ENCODE measurements around the gene CHRNG. TPM values are rescaled to one million over a fixed set of nuclear protein-coding genes. Genes with fewer than 3 reads are reported as not detected.
A peak's percentile ranks its signal among the peaks of the same experiment; 100 is the strongest.

CHRNG gene
- total and polyA plus RNA-seq, 8 donors = 0.07 to 0.35 (median 0.13) TPM; not detected in 4

- intact Hi-C loops (cut with DNase I) = no loop called here
- H3K36me3 ChIP-seq = no peaks in the 10 kb centered on the region
- ATAC-seq (no peak), DNase-seq (peak in 1 of 4 donors; percentile 58)
- no peak overlapping the region for H3K27ac ChIP-seq
- H3K4me3 ChIP-seq = no peak overlapping the region
- H3K27me3 ChIP-seq = peaks cover 0 to 31% of the 10 kb centered on the region in 2 donors
- no peaks in the 10 kb centered on the region for H3K9me3 ChIP-seq
- no peaks in the 10 kb centered on the region for H3K4me1 ChIP-seq
- TF ChIP-seq, protein P1, sequence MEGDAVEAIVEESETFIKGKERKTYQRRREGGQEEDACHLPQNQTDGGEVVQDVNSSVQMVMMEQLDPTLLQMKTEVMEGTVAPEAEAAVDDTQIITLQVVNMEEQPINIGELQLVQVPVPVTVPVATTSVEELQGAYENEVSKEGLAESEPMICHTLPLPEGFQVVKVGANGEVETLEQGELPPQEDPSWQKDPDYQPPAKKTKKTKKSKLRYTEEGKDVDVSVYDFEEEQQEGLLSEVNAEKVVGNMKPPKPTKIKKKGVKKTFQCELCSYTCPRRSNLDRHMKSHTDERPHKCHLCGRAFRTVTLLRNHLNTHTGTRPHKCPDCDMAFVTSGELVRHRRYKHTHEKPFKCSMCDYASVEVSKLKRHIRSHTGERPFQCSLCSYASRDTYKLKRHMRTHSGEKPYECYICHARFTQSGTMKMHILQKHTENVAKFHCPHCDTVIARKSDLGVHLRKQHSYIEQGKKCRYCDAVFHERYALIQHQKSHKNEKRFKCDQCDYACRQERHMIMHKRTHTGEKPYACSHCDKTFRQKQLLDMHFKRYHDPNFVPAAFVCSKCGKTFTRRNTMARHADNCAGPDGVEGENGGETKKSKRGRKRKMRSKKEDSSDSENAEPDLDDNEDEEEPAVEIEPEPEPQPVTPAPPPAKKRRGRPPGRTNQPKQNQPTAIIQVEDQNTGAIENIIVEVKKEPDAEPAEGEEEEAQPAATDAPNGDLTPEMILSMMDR (IDR thresholded peaks at IDR 0.05) = no peak
Measured at GRCh38 chr2:232496501-232497270, 42.8 kb upstream of the CHRNG start.

GRCh38 chr2:232497348-232497747 lies 42.1 kb upstream of the CHRNG start:
- ATAC-seq (no peak), DNase-seq (no peak)
- no peaks in the 10 kb centered on the region for H3K4me1 ChIP-seq
- H3K27ac ChIP-seq = no peak overlapping the region
- no peaks in the 10 kb centered on the region for H3K9me3 ChIP-seq
- no peaks in the 10 kb centered on the region for H3K36me3 ChIP-seq
- TF ChIP-seq, protein P1 (IDR thresholded peaks at IDR 0.05) = no peak
- intact Hi-C loops (cut with DNase I) = no loop called here
- peaks cover under 1 to 38% of the 10 kb centered on the region in 2 donors for H3K27me3 ChIP-seq
- no peak overlapping the region for H3K4me3 ChIP-seq

GRCh38 chr2:232498452-232498851 lies 41.0 kb upstream of the CHRNG start:
- no peak for DNase-seq
- intact Hi-C loops (cut with DNase I) = no loop called here
- Histone ChIP-seq H3K27ac (no peak overlapping the region), H3K36me3 (no peaks in the 10 kb centered on the region), H3K9me3 (no peaks in the 10 kb centered on the region), H3K4me3 (no peak overlapping the region), H3K4me1 (peaks cover 6 to 9% of the 10 kb centered on the region in 2 donors), H3K27me3 (peaks cover 8 to 43% of the 10 kb centered on the region in 2 donors)
- no peak for ATAC-seq
- TF ChIP-seq, protein P1 (IDR thresholded peaks at IDR 0.05) = no peak

DNA sequence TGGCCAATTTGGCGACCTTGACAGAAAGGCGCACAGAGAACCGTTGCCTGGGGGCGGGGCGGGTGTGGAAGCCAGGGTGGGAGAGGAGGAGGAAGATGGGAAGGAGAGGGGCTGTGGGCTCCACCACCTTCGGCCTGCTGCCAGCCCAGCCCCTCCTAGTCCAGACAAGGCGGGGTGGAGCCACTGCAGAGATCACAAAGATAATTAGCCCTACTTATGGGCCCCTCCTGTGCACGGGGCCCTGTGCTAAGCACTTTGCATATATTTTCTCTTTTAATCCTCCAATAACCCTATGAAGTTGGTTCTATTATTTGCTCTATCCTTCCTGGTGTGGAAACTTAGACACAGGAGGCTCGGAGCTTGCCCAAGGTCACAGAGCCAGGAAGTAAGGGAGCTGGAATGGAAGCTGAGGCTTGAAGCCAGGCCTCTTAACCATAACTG lies 38.1 kb upstream of the CHRNG start:
- Histone ChIP-seq H3K36me3 (no peaks in the 10 kb centered on the region), H3K4me1 (peaks cover 7 to 13% of the 10 kb centered on the region in 2 donors), H3K27ac (no peak overlapping the region), H3K27me3 (peaks cover 23 to 72% of the 10 kb centered on the region in 2 donors), H3K9me3 (no peaks in the 10 kb centered on the region), H3K4me3 (no peak overlapping the region)
- TF ChIP-seq, protein P1 (IDR thresholded peaks at IDR 0.05) = no peak
- ATAC-seq (no peak), DNase-seq (no peak)
- intact Hi-C loops (cut with DNase I) = no loop called here

- H3K27me3 ChIP-seq = peaks cover 23 to 76% of the 10 kb centered on the region in 2 donors
- no peaks in the 10 kb centered on the region for H3K9me3 ChIP-seq
- TF ChIP-seq, protein P1 (IDR thresholded peaks at IDR 0.05) = no peak
- intact Hi-C loops (cut with DNase I) = no loop called here
- DNase-seq = no peak
- no peak for ATAC-seq
- no peak overlapping the region for H3K27ac ChIP-seq
- H3K36me3 ChIP-seq = no peaks in the 10 kb centered on the region
- H3K4me1 ChIP-seq = peaks cover 7 to 13% of the 10 kb centered on the region in 2 donors
- H3K4me3 ChIP-seq = no peak overlapping the region
Measured at GRCh38 chr2:232501794-232502390, 37.6 kb upstream of the CHRNG start.
